Peyer's patch (tissue), 4 donors: ENCODE results near the gene ABCD1.

Experiments
- CTCF ChIP-seq, 6 experiments: fragments of 450-650 bp in 4 of 6; fragments of 200-600 bp in 2 of 6; sonication (generic) in 1 of 6; IDR thresholded peaks; one replicate each; pipeline ENCODE4 v1.5.1; 2017 to 2019; ENCODE audit warnings: antibody characterized with exemption in 6 of 6, mild to moderate bottlenecking in 3 of 6, moderate library complexity in 1 of 6
- POLR2A ChIP-seq, 2 donors: fragments of 450-650 bp; IDR thresholded peaks; one replicate each; pipeline ENCODE4 v1.5.1; 2017; ENCODE audit warnings: antibody characterized with exemption in 2 of 2, mild to moderate bottlenecking in 2 of 2, moderate library complexity in 2 of 2

GRCh38 chrX:153700967-153701366, 23.7 kb upstream of the ABCD1 start:
- TF ChIP-seq CTCF (IDR thresholded peaks at IDR 0.05) (no peak), POLR2A (IDR thresholded peaks at IDR 0.05) (no peak)
